Aorta (tissue), 5 donors: ENCODE measurements around the gene TEAD1. TPM values are rescaled to one million over a fixed set of nuclear protein-coding genes. Genes with fewer than 3 reads are reported as not detected.
A peak's percentile ranks its signal among the peaks of the same experiment; 100 is the strongest.

Experiments used
- ATAC-seq: fragments of 200-7000 bp; cut with Tn5 transposase; one replicate; pipeline ENCODE4 v1.9.1; 2022; ENCODE audit warnings: moderate library complexity; ENCODE audit not compliant: low FRiP score
- DNase-seq, 2 donors: peaks; one replicate each; pipeline ENCODE4 v3.0.0-alpha.2; 2020
- H3K27ac ChIP-seq, 2 donors: one replicate each; pipeline ENCODE4 v1.5.1; 2013; ENCODE audit warnings: low read length in 2 of 2, mild to moderate bottlenecking in 2 of 2, moderate library complexity in 2 of 2, control low read depth in 1 of 2, inconsistent platforms in 1 of 2, low read depth in 1 of 2
- H3K27me3 ChIP-seq, 2 donors: one replicate each; pipeline ENCODE4 v1.6.1; 2013; ENCODE audit warnings: control low read depth in 1 of 2, low read length in 1 of 2, mild to moderate bottlenecking in 1 of 2, moderate library complexity in 1 of 2; ENCODE audit not compliant: insufficient read depth in 2 of 2, control insufficient read depth in 1 of 2
- H3K36me3 ChIP-seq, 2 donors: one replicate each; pipeline ENCODE4 v1.6.1; 2013; ENCODE audit warnings: control low read depth in 1 of 2, low read length in 1 of 2, mild to moderate bottlenecking in 1 of 2; ENCODE audit not compliant: insufficient read depth in 2 of 2, control insufficient read depth in 1 of 2
- H3K4me1 ChIP-seq, 2 donors: one replicate each; pipeline ENCODE4 v1.6.1; 2013; ENCODE audit warnings: low read length in 2 of 2, control low read depth in 1 of 2, mild to moderate bottlenecking in 1 of 2, moderate library complexity in 1 of 2; ENCODE audit not compliant: insufficient read depth in 2 of 2, control insufficient read depth in 1 of 2
- H3K4me3 ChIP-seq, 2 donors: one replicate each; pipeline ENCODE4 v1.5.1; 2013; ENCODE audit warnings: low read length in 2 of 2, control low read depth in 1 of 2, mild to moderate bottlenecking in 1 of 2
- H3K9me3 ChIP-seq: one replicate; pipeline ENCODE4 v1.6.1; 2013; ENCODE audit warnings: mild to moderate bottlenecking, low read length; ENCODE audit not compliant: control insufficient read depth
- WGBS, 2 donors: extraction: QIAGEN DNeasy Blood & Tissue Kit; methylation state at CpG; one replicate each; pipeline ENCODE4 v1.1.7; 2013; 5-methylcytosine and 5-hydroxymethylcytosine counted together
- intact Hi-C, 2 donors: fragments of 100-400 bp; cut with DNase I; formaldehyde crosslinking; loops; one replicate each; pipeline versions ENCODE4 v1.14.2 to v1.15.0; 2022
- polyA plus RNA-seq, 2 donors: library from polyadenylated mRNA; stranded (reverse); fragments of 200-250 nt; gene quantifications; one replicate each; pipeline ENCODE4 v1.2.3, GENCODE V29; 2013
- total RNA-seq, 2 donors: library from RNA; stranded (reverse); fragmentation: NEBNext Ultra II Directional; extraction: Animal tissue kit (Norgen Biotek cat#: 25700); gene quantifications; one replicate each; pipeline ENCODE4 v1.2.1, GENCODE V29; 2021
- donor health status: healthy with polysubstance abuse.
- donor health status: Bipolar disorder and iron deficiency.
- donor health status: DM: no; HTN: no; CAD: no.
- donor health status: DM: no; HTN: no; CAD: no.
- donor health status: DM: yes; HTN: yes; CAD: no.

TEAD1 gene
- total and polyA plus RNA-seq, 4 donors, result 10.8 to 64.9 (median 34.3) TPM

DNA sequence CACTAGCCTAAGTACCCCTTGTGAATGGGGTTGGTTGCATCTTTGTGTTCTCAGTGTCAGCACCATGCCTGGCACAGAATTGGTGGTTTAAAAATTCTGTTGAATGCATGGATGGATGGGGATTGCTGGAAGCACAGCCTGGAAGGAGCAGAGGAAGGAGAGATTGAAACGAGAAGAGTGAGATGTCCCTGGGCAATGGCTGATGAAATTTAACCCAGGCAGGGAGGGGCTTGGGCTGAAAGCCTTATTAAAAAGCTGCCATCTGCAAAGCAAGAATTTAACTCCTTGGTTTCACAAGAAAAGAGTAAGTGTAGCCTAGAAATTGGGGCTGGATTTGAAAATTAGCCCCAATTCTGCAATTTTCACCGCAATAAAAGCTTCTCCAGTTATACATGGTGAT is 126.7 kb downstream of the TEAD1 start:
- no peak for DNase-seq
- Histone ChIP-seq H3K36me3 (no peaks in the 10 kb centered on the region), H3K4me3 (no peak overlapping the region), H3K4me1 (peaks cover 1 to 9% of the 10 kb centered on the region in 2 donors), H3K27ac (no peak overlapping the region), H3K27me3 (no peaks in the 10 kb centered on the region), H3K9me3 (no peaks in the 10 kb centered on the region)
- intact Hi-C loops, result no loop called here
- 55 to 57% methylated on average over 2 of the region's 2 CpGs for WGBS, 2 donors
- ATAC-seq, result no peak

DNA sequence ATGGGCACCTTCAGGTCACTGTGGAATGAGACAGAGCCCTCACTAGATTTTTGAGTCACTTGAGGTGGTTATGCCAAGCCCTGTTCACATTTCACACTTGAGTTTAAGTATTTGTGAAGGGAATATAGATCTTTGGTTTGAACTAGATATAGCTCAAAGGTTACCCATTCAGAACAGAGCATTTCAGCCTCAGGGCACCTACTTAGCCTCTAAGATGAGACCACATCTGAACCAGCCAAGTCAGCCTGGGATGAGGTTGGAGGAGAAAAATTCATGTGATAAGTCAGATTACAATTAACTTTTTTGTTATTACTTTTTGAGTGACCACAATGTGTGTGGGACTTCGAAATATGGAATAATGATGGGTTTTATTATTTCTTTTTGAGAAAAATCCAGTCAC is 127.8 kb downstream of the TEAD1 start:
- no peaks in the 10 kb centered on the region for H3K27me3 ChIP-seq
- ATAC-seq, result no peak
- WGBS, 2 donors, result 93 to 96% methylated on average over 1 of the region's 1 CpG
- peaks cover 1 to 9% of the 10 kb centered on the region in 2 donors for H3K4me1 ChIP-seq
- H3K36me3 ChIP-seq, result no peaks in the 10 kb centered on the region
- no peaks in the 10 kb centered on the region for H3K9me3 ChIP-seq
- no peak overlapping the region for H3K4me3 ChIP-seq
- no peak overlapping the region for H3K27ac ChIP-seq
- DNase-seq, result no peak
- intact Hi-C loops, result no loop called here

DNA sequence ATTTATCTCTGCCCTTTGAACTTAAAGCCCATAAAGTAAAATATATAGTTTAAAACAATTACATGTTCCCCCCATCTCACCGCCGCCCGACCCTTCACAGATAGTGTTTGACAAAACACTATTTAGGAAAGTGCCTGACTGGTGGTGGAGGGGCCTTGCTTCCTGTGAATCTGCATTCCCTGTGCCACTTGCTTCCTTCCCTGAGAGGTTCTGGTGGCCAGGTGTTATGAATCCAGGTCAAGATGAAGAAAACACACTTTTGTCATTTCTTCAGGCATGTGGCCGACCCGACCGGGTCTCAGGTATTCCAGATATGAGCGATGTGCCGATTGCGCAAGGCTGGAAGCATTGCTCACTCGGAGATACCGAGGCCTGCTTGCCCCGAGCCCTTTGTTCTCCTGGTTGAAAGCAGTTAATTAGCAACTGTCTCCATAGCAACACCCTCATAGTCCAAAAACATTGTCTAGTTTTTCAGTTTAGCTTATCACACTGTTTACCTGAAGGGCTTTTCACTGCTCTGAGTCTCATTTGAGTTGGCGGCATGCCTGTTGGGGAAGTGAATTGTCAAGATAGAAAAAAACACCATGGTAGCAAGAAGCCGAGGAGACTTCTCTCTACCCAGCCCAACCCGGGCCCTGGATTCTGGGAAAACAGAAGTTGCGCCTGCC is 128.3 kb downstream of the TEAD1 start:
- Histone ChIP-seq H3K27me3 (no peaks in the 10 kb centered on the region), H3K4me3 (no peak overlapping the region), H3K9me3 (no peaks in the 10 kb centered on the region), H3K27ac (no peak overlapping the region), H3K4me1 (peaks cover 1 to 9% of the 10 kb centered on the region in 2 donors), H3K36me3 (no peaks in the 10 kb centered on the region)
- 69 to 74% methylated on average over 16 of the region's 16 CpGs for WGBS, 2 donors
- ATAC-seq, result peak; percentile 45
- intact Hi-C loops, result no loop called here
- no peak for DNase-seq

DNA sequence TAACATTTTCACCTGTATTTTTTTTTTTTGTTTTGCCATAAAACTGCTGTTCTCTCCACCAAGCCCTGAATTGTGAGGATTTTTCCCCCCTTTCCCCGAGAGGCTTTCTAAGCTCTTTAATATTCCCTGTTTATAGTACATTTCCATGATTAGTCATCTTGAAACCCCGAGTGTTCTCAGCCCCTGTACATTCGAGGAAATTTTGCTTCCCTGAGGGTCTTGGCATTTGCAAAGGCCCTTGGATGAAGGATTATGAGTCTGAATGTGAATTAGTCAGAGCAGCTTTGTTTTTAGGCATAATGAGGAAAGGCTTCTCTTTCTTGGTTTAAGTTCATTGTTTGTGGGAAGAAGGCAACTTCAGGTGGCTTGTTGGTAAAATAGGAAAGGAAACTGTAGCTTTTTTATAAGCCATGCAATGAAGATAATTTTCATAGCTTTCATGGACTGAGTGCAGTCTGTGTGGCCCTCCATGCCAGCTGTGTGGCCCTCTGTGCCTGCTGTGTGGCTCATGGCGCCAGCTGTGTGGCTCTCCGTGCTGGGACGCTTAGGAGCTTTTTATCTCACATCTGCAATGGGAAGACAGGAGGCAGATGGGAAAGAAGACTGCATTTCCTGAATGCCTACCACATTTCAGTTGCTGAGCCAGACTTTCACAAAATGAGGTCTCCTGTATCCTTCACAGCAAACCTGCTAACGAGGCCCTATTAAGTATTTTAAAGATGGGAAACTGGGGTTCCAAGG is 129.0 kb downstream of the TEAD1 start:
- H3K27me3 ChIP-seq, result no peaks in the 10 kb centered on the region
- intact Hi-C loops, result no loop called here
- no peak overlapping the region for H3K4me3 ChIP-seq
- no peak overlapping the region for H3K27ac ChIP-seq
- H3K9me3 ChIP-seq, result no peaks in the 10 kb centered on the region
- no peaks in the 10 kb centered on the region for H3K36me3 ChIP-seq
- peaks cover 1 to 9% of the 10 kb centered on the region in 2 donors for H3K4me1 ChIP-seq
- 53 to 55% methylated on average over 7 of the region's 7 CpGs for WGBS, 2 donors
- DNase-seq (no peak), ATAC-seq (no peak)

DNA sequence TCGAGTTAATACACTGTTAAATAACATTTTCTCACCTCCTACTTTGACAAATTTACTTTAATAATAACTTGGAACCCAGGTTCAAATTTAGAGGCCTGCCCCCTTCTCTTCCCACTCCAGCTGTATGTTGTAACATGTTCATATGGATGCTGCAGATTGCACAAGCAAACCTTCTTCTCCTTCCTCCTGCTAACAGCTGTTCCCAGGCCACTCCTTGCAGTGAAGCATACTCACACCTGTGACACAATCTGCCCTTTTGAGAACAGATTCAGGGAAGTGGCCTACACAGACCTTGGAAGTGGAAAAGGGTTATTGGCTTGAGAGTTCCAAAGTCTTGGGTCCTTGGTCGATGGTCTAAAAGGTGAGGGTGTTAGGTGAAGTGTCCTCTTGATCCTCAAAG is 131.9 kb downstream of the TEAD1 start:
- intact Hi-C loops, result no loop called here
- ATAC-seq, result no peak
- H3K4me1 ChIP-seq, result peaks cover 0 to under 1% of the 10 kb centered on the region in 2 donors
- WGBS, 2 donors, result 94 to 98% methylated on average over 2 of the region's 2 CpGs
- no peaks in the 10 kb centered on the region for H3K36me3 ChIP-seq
- no peak overlapping the region for H3K4me3 ChIP-seq
- H3K9me3 ChIP-seq, result no peaks in the 10 kb centered on the region
- H3K27me3 ChIP-seq, result no peaks in the 10 kb centered on the region
- no peak overlapping the region for H3K27ac ChIP-seq
- DNase-seq, result no peak

DNA sequence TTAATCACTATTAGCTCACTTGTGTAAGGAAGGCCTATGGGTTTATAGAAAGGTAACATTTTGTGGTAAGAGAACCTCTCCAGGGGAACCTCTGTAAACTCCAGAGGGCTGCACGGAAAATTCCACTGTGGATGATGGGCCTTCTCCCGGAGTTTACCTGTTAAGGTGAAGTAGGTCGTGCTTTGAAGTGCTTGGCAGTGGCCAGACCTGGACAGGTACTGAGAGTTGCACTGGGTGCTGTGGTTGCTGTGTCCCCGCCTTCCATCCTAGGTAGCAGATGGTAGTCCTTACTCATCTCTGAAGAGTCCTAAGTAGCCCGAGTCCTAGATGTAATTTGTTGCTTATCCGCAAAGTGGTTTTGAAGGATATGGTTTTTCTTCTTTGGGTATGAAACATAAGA is 133.4 kb downstream of the TEAD1 start:
- Histone ChIP-seq H3K9me3 (no peaks in the 10 kb centered on the region), H3K4me3 (no peak overlapping the region), H3K27me3 (no peaks in the 10 kb centered on the region), H3K4me1 (no peaks in the 10 kb centered on the region), H3K36me3 (no peaks in the 10 kb centered on the region), H3K27ac (no peak overlapping the region)
- intact Hi-C loops, result no loop called here
- DNase-seq (no peak), ATAC-seq (no peak)
- WGBS, 2 donors, result 97 to 98% methylated on average over 6 of the region's 6 CpGs

DNA sequence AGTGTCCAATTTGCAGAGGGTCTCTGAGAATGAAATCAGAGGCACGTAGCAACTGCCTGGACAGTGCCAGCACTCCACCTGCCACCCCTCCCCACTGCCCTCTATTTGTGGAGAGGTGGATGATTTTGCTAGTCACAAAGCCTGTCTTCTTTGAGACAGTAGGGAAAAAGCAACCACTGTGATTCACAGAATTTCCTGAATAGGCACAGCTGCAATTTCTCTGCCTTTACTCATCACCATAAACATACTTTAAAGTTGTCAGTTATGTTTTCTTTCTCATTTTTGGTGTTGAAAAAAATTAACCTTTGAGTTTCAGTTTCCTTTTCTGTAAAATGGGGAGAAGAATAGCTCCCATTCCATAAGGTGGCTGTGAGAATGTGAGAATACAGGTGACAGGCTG is 134.3 kb downstream of the TEAD1 start:
- intact Hi-C loops, result no loop called here
- H3K36me3 ChIP-seq, result no peaks in the 10 kb centered on the region
- H3K27me3 ChIP-seq, result no peaks in the 10 kb centered on the region
- ATAC-seq (no peak), DNase-seq (no peak)
- no peaks in the 10 kb centered on the region for H3K4me1 ChIP-seq
- no peak overlapping the region for H3K4me3 ChIP-seq
- 84 to 91% methylated on average over 1 of the region's 1 CpG for WGBS, 2 donors
- H3K27ac ChIP-seq, result no peak overlapping the region
- no peaks in the 10 kb centered on the region for H3K9me3 ChIP-seq

DNA sequence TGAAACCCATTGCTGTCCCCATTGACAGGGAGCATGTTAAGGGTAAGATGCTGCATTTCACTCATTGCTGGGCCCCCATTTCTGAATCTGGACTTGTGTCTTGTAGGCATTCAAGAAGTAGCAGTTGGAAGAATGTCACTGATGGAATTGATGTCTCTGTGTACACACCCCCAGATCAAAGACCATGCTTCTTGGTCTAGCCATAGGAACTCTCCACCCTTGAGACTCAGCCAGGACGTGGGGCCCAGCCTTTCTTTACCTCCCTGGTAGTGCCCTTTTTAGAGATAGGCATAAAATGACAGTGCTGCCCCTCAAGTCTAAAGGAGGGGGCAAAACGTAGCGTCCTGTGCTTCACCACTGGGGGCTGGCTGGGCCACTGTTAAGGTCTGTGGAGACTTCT is 135.1 kb downstream of the TEAD1 start:
- Histone ChIP-seq H3K27me3 (no peaks in the 10 kb centered on the region), H3K9me3 (no peaks in the 10 kb centered on the region), H3K36me3 (no peaks in the 10 kb centered on the region), H3K4me3 (no peak overlapping the region), H3K27ac (no peak overlapping the region), H3K4me1 (no peaks in the 10 kb centered on the region)
- ATAC-seq (no peak), DNase-seq (no peak)
- 93% methylated on average over 3 of the region's 3 CpGs for WGBS, 2 donors
- intact Hi-C loops, result no loop called here
